Endothelial cell (in vitro differentiated cells): ENCODE data around the gene FHDC1. TPM values are rescaled to one million over a fixed set of nuclear protein-coding genes. Genes with fewer than 3 reads are reported as not detected.

Source experiments
- DNase-seq: peaks from one replicate; pipeline ENCODE4 v3.0.0; 2021; ENCODE audit warnings: low spot score
- H3K27ac Mint-ChIP-seq: one replicate; pipeline ENCODE4 v1.8.0; 2021; ENCODE audit warnings: mixed read lengths, inconsistent platforms; ENCODE audit not compliant: unreplicated experiment
- H3K27me3 Mint-ChIP-seq: one replicate; pipeline ENCODE4 v1.8.0; 2021; ENCODE audit warnings: mild to moderate bottlenecking, moderate library complexity, mixed read lengths, inconsistent platforms; ENCODE audit not compliant: unreplicated experiment
- H3K36me3 Mint-ChIP-seq: one replicate; pipeline ENCODE4 v1.8.0; 2021; ENCODE audit warnings: mild to moderate bottlenecking, low read depth, mixed read lengths, inconsistent platforms; ENCODE audit not compliant: unreplicated experiment
- H3K4me1 Mint-ChIP-seq: one replicate; pipeline ENCODE4 v1.8.0; 2021; ENCODE audit warnings: mild to moderate bottlenecking, mixed read lengths, inconsistent platforms; ENCODE audit not compliant: unreplicated experiment
- H3K4me3 Mint-ChIP-seq: one replicate; pipeline ENCODE4 v1.8.0; 2021; ENCODE audit warnings: mild to moderate bottlenecking, mixed read lengths, inconsistent platforms; ENCODE audit not compliant: unreplicated experiment
- H3K9me3 Mint-ChIP-seq: one replicate; pipeline ENCODE4 v1.8.0; 2021; ENCODE audit warnings: mixed read lengths, inconsistent platforms; ENCODE audit not compliant: unreplicated experiment
- total RNA-seq: library from RNA; stranded (reverse); fragmentation: NEBNext Ultra II Directional; extraction: Animal tissue kit (Norgen Biotek cat#: 25700); gene quantifications from one replicate; pipeline ENCODE4 v1.2.1, GENCODE V29; 2021; ENCODE audit not compliant: unreplicated experiment
- TF ChIP-seq, protein P1 (sequence below): fragments of 200-600 bp; sonication (generic); IDR thresholded peaks from one replicate; pipeline ENCODE4 v1.5.0; 2021; ENCODE audit warnings: antibody characterized with exemption; ENCODE audit not compliant: unreplicated experiment

The FHDC1 gene
- total RNA-seq, 1 donor from 2014 or later, result 0.90 TPM

DNA sequence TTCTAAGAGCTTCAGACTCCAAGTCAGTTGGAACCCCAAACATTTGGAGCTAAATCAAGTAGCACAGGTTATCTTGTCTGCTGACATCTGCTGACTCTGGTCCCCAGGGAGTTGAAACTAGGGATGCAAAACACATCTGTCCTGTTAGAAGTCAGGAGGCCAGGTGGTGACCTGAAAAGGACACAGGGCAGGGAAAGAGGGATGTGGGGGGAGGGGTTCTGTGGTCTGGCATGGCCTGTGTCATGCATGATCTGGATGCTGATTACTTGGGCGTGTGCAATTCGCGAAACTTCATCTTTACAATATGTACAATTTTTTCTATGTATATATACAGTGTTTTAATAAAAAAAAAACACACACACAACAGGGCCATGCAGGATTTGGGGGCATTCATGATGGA is 55.3 kb downstream of the FHDC1 start:
- no peak for DNase-seq
- Mint-ChIP-seq H3K4me3 (no peak overlapping the region), H3K36me3 (no peaks in the 10 kb centered on the region), H3K27ac (no peak overlapping the region), H3K27me3 (peaks cover 4% of the 10 kb centered on the region), H3K4me1 (peaks cover 5% of the 10 kb centered on the region), H3K9me3 (no peaks in the 10 kb centered on the region)
- TF ChIP-seq, protein P1, sequence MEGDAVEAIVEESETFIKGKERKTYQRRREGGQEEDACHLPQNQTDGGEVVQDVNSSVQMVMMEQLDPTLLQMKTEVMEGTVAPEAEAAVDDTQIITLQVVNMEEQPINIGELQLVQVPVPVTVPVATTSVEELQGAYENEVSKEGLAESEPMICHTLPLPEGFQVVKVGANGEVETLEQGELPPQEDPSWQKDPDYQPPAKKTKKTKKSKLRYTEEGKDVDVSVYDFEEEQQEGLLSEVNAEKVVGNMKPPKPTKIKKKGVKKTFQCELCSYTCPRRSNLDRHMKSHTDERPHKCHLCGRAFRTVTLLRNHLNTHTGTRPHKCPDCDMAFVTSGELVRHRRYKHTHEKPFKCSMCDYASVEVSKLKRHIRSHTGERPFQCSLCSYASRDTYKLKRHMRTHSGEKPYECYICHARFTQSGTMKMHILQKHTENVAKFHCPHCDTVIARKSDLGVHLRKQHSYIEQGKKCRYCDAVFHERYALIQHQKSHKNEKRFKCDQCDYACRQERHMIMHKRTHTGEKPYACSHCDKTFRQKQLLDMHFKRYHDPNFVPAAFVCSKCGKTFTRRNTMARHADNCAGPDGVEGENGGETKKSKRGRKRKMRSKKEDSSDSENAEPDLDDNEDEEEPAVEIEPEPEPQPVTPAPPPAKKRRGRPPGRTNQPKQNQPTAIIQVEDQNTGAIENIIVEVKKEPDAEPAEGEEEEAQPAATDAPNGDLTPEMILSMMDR, result no peak

DNA sequence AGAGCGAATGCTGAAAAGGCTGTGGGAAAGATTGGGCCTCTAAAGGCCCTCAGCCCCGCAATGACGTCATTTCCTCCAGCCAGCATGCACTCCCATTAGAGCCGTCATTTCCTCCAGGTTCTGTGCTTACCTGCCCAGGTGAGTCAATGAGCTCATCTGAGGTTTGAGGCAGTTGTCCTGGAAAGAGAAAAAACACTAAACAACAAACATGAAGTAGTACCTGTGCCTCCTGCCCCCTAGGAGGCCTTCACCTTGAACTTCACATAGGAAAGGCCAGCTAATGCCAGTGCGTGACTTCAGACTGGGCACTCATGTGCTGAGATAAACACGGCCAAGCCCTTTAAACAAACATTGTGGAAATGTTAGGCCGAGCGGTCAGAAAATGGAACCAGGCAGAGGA is 55.9 kb downstream of the FHDC1 start:
- Mint-ChIP-seq H3K27me3 (peaks cover 4% of the 10 kb centered on the region), H3K9me3 (no peaks in the 10 kb centered on the region), H3K4me1 (peaks cover 9% of the 10 kb centered on the region), H3K4me3 (no peak overlapping the region), H3K27ac (no peak overlapping the region), H3K36me3 (no peaks in the 10 kb centered on the region)
- TF ChIP-seq, protein P1, result no peak
- no peak for DNase-seq

DNA sequence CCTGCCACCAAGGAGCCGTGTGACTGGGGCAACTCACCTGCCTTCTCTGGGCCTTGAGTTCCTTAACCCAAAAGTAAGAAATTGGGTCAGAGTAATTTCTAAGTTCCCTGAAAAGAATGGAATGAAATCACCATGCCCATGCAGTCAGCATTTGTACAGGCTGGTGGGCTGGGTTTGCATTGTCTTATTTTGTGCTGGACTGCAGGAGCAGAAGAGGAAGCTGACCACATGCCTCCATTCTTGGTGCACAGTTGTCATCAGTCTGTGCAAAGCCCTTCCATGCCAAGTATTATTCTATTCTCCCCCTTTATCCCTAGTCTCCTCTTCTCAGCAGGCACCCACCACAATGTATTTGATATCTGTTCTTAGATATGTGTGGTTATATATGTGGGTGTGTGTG is 56.3 kb downstream of the FHDC1 start:
- Mint-ChIP-seq H3K27ac (no peak overlapping the region), H3K4me3 (no peak overlapping the region)

DNA sequence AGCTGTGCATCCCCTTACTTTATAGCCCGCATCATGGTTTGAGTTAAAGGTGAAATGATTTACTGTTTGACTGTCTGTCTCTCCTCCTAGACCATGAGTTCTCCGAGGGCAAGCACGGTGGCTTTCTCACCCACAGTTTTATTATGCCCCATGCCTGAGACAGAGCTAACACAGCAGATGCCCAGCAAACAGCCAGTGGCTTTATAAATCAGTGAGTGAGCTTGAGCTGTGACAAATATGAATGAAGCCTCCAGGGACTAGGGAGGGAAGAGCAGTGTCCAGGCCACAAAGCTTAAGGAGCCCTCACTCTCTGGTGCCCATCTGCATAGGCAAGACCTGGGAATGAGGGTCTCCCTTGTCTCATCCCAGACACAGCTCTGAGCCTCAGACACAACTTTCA is 57.9 kb downstream of the FHDC1 start:
- no peak overlapping the region for H3K4me3 Mint-ChIP-seq
- no peaks in the 10 kb centered on the region for H3K9me3 Mint-ChIP-seq
- no peaks in the 10 kb centered on the region for H3K36me3 Mint-ChIP-seq
- peaks cover 4% of the 10 kb centered on the region for H3K27me3 Mint-ChIP-seq
- H3K27ac Mint-ChIP-seq, result no peak overlapping the region
- peaks cover 9% of the 10 kb centered on the region for H3K4me1 Mint-ChIP-seq
- no peak for DNase-seq
- TF ChIP-seq, protein P1, result no peak

More for the DNA sequence above, 56.3 kb downstream of the FHDC1 start:
- Mint-ChIP-seq H3K27me3 (peaks cover 4% of the 10 kb centered on the region), H3K36me3 (no peaks in the 10 kb centered on the region), H3K9me3 (no peaks in the 10 kb centered on the region), H3K4me1 (peaks cover 9% of the 10 kb centered on the region)
- DNase-seq, result no peak
- TF ChIP-seq, protein P1, result no peak

DNA sequence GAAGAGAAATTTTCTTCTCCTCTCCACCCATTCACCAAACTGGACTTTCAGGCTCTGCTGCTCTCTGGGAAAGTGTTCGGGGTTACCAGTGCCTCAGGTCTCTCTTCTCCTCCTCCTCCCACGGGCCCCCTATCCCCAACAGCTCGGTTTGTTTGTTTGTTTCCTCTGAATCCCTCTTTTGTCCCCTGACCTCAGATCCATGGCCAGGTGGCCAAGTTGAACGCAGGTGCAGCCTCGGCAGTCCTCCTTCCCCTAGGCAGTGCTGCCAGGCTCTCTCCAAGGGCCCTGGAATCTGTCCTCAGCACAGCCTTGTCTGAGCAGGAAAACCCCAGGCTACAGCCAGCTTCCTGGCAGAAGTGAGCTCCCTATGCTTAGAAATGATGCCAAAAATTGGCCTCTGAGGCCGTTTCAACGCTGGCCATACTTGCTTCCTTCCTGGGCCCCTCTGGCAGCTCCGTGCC is 60.0 kb downstream of the FHDC1 start:
- no peaks in the 10 kb centered on the region for H3K9me3 Mint-ChIP-seq
- peaks cover 9% of the 10 kb centered on the region for H3K4me1 Mint-ChIP-seq
- peak; percentile 16 for DNase-seq
- no peaks in the 10 kb centered on the region for H3K36me3 Mint-ChIP-seq
- H3K27me3 Mint-ChIP-seq, result peaks cover 4% of the 10 kb centered on the region
- TF ChIP-seq, protein P1, result no peak
- H3K27ac Mint-ChIP-seq, result no peak overlapping the region
- no peak overlapping the region for H3K4me3 Mint-ChIP-seq
